ENCODE results near the gene HAND2. TPM values are rescaled to one million over a fixed set of nuclear protein-coding genes. Genes with fewer than 3 reads are reported as not detected.

The HAND2 gene
- total RNA-seq, 3 donors from 2014 or later (not counting 1 experiment from before 2014, with no cell fraction given) = not detected

GRCh38 chr4:173511787-173512361, 18.2 kb downstream of the HAND2 start:
- no peak overlapping the region for H3K27ac Mint-ChIP-seq
- peaks cover 65 to 72% of the 10 kb centered on the region in 2 donors for H3K27me3 Mint-ChIP-seq (ENCODE audit: low read depth in 2 of 2)
- H3K9me3 ChIP-seq (ENCODE audit: control insufficient read depth, insufficient read depth, low read length) = peaks cover 6% of the 10 kb centered on the region
- peaks cover 0 to 2% of the 10 kb centered on the region in 2 donors for H3K9me3 Mint-ChIP-seq
- WGBS (ENCODE audit: insufficient coverage) = 30% methylated on average over 3 of the region's 3 CpGs
- peaks cover 12 to 29% of the 10 kb centered on the region in 2 donors for H3K4me1 Mint-ChIP-seq
- H3K36me3 ChIP-seq (ENCODE audit: control insufficient read depth, insufficient read depth, low read length) = no peaks in the 10 kb centered on the region
- H3K4me3 Mint-ChIP-seq = no peak overlapping the region
- H3K4me1 ChIP-seq (ENCODE audit: control insufficient read depth, insufficient read depth, low read length) = peaks cover 26% of the 10 kb centered on the region
- H3K36me3 Mint-ChIP-seq = peaks cover 16% of the 10 kb centered on the region
- peaks cover 56% of the 10 kb centered on the region for H3K27me3 ChIP-seq (ENCODE audit: control insufficient read depth, insufficient read depth, low read length)
- H3K27ac ChIP-seq (ENCODE audit: low read length) = no peak overlapping the region
- DNase-seq = no peak
- no peak for ATAC-seq
- TF ChIP-seq CTCF (IDR thresholded peaks at IDR 0.05) = no peak
- intact Hi-C loops (cut with micrococcal nuclease) = no loop called here
- no peak overlapping the region for H3K4me3 ChIP-seq (ENCODE audit: low read length)

GRCh38 chr4:173509036-173510001, 20.7 kb downstream of the HAND2 start:
- H3K4me3 ChIP-seq (ENCODE audit: low read length) = peak overlapping the region; percentile 21
- peaks cover 22 to 38% of the 10 kb centered on the region in 2 donors for H3K4me1 Mint-ChIP-seq
- H3K36me3 Mint-ChIP-seq = no peaks in the 10 kb centered on the region
- DNase-seq = peak in 1 of 2 donors; percentile 35
- peak overlapping the region; percentile 79 for H3K4me3 Mint-ChIP-seq
- H3K27me3 ChIP-seq (ENCODE audit: control insufficient read depth, insufficient read depth, low read length) = peaks cover 69% of the 10 kb centered on the region
- no peaks in the 10 kb centered on the region for H3K36me3 ChIP-seq (ENCODE audit: control insufficient read depth, insufficient read depth, low read length)
- no peaks in the 10 kb centered on the region for H3K9me3 Mint-ChIP-seq
- H3K27me3 Mint-ChIP-seq (ENCODE audit: low read depth in 2 of 2) = peaks cover 59 to 72% of the 10 kb centered on the region in 2 donors
- no peak for TF ChIP-seq CTCF (IDR thresholded peaks at IDR 0.05)
- H3K27ac Mint-ChIP-seq = no peak overlapping the region
- intact Hi-C loops (cut with micrococcal nuclease) = no loop called here
- peak in 2 of 3 donors; percentile 14 to 32 for ATAC-seq
- peaks cover 7% of the 10 kb centered on the region for H3K9me3 ChIP-seq (ENCODE audit: control insufficient read depth, insufficient read depth, low read length)
- H3K27ac ChIP-seq (ENCODE audit: low read length) = no peak overlapping the region
- H3K4me1 ChIP-seq (ENCODE audit: control insufficient read depth, insufficient read depth, low read length) = peaks cover 38% of the 10 kb centered on the region
- 2% methylated on average over 71 of the region's 72 CpGs for WGBS (ENCODE audit: insufficient coverage)

DNA sequence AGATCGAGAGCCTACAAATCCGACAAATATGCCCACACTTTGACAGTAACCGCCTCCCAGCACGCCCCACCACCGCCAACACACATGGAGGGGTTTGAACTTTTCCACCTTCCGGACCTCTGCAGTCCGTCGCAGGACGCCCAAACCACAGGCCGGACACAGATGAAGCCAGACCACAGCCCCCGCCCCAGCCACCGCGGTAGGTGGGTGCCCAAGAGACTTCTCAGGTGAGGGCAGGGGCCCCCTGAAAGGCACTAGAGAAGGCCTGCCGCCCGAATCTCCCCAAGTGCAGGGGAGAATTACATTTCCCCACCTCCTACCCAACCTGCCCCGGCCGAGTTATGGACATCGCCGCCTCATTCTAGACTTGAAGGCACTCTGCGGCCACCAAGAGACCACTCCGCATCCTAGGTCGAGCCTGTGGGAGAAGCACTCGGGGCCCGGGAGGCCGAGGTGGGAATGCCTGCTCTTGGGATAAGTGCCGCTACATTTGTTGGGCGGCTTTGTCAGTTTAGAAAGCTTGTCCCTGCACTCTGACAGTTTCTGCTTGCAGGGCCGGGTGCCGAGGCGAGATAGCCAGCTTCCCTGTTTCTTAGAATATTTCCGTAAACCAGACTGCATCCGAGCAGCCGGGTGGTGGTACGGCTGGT, 21.5 kb downstream of the HAND2 start:
- Mint-ChIP-seq H3K4me3 (peak overlapping the region; percentile 79), H3K27ac (no peak overlapping the region), H3K36me3 (no peaks in the 10 kb centered on the region), H3K4me1 (peaks cover 22 to 38% of the 10 kb centered on the region in 2 donors), H3K27me3 (ENCODE audit: low read depth in 2 of 2) (peaks cover 61 to 72% of the 10 kb centered on the region in 2 donors), H3K9me3 (no peaks in the 10 kb centered on the region)
- DNase-seq = no peak
- no peak overlapping the region for H3K4me3 ChIP-seq (ENCODE audit: low read length)
- WGBS (ENCODE audit: insufficient coverage) = 13% methylated on average over 34 of the region's 34 CpGs
- no peaks in the 10 kb centered on the region for H3K36me3 ChIP-seq (ENCODE audit: control insufficient read depth, insufficient read depth, low read length)
- peaks cover 7% of the 10 kb centered on the region for H3K9me3 ChIP-seq (ENCODE audit: control insufficient read depth, insufficient read depth, low read length)
- H3K27ac ChIP-seq (ENCODE audit: low read length) = no peak overlapping the region
- intact Hi-C loops (cut with micrococcal nuclease) = no loop called here
- peaks cover 38% of the 10 kb centered on the region for H3K4me1 ChIP-seq (ENCODE audit: control insufficient read depth, insufficient read depth, low read length)
- TF ChIP-seq CTCF (IDR thresholded peaks at IDR 0.05) = no peak
- H3K27me3 ChIP-seq (ENCODE audit: control insufficient read depth, insufficient read depth, low read length) = peaks cover 70% of the 10 kb centered on the region
- no peak for ATAC-seq

Data from natural killer cell (primary cell).